Gastrocnemius medialis (tissue), 4 donors: ENCODE measurements around the gene VSIG4. TPM values are rescaled to one million over a fixed set of nuclear protein-coding genes. Genes with fewer than 3 reads are reported as not detected.
"Not testable (repeated sequence)": the region's sequence is repeated elsewhere in the genome, so short reads cannot be mapped to it uniquely, and the experiment has no call there.

Experiments used
- ATAC-seq, 2 donors: fragments of 150-250 bp; one replicate each; pipeline ENCODE4 v1.9.1; 2016
- DNase-seq, 2 donors: peaks; one replicate each; pipeline ENCODE4 v3.0.0-alpha.2; 2019
- H3K27ac ChIP-seq, 4 donors: fragments of 200-600 bp; sonication (generic); 1 replicate in 1 of 4; 2 replicates in 3 of 4; pipeline ENCODE4 v1.5.1; 2016 to 2018; ENCODE audit warnings: mild to moderate bottlenecking in 2 of 4, moderate library complexity in 1 of 4
- H3K27me3 ChIP-seq, 3 donors: fragments of 200-600 bp; sonication (generic) in 2 of 3; 1 replicate in 1 of 3; 2 replicates in 2 of 3; pipeline versions ENCODE4 v1.5.1 to v1.6.0; 2016 to 2019; ENCODE audit warnings: mild to moderate bottlenecking in 1 of 3, moderate library complexity in 1 of 3
- H3K36me3 ChIP-seq, 2 donors: fragments of 200-600 bp; sonication (generic) in 1 of 2; one replicate each; pipeline ENCODE4 v1.5.1; 2017 to 2018
- H3K4me1 ChIP-seq, 2 donors: fragments of 200-600 bp; sonication (generic) in 1 of 2; one replicate each; pipeline ENCODE4 v1.5.1; 2016 to 2017; ENCODE audit warnings: mild to moderate bottlenecking in 2 of 2
- H3K4me3 ChIP-seq, 4 donors: fragments of 200-600 bp; sonication (generic) in 3 of 4; 1 replicate in 1 of 4; 2 replicates in 3 of 4; pipeline ENCODE4 v1.5.1; 2016 to 2019; ENCODE audit warnings: mild to moderate bottlenecking in 2 of 4
- H3K9me3 ChIP-seq, 3 donors: fragments of 200-600 bp; sonication (generic) in 2 of 3; 1 replicate in 1 of 3; 2 replicates in 2 of 3; pipeline ENCODE4 v1.5.1; 2016 to 2019
- POLR2A ChIP-seq, 2 donors: fragments of 450-650 bp; IDR thresholded peaks; one replicate each; pipeline ENCODE4 v1.6.1; 2017; ENCODE audit warnings: antibody characterized with exemption in 2 of 2, mild to moderate bottlenecking in 2 of 2, moderate library complexity in 2 of 2
- in situ Hi-C, 4 donors: fragments of 200-750 bp; cut with MboI; loops; one replicate each; pipeline versions ENCODE4 v1.15.0 to v1.8.0; 2017; ENCODE audit warnings: low sequenced_read_pairs in 4 of 4
- intact Hi-C: fragments of 100-400 bp; cut with DNase I; formaldehyde crosslinking; loops from one replicate; pipeline ENCODE4 v1.15.1; 2023; ENCODE audit warnings: low total_unique reads
- total RNA-seq, 4 donors: library from RNA; depleted of rRNA; stranded (reverse); fragments of >200 nt; gene quantifications; one replicate each; pipeline versions ENCODE4 v1.1.0 to v1.2.3, GENCODE V29; 2016
- TF ChIP-seq, protein P1 (sequence below), 5 experiments: fragments of 450-650 bp in 3 of 5; fragments of 200-600 bp in 2 of 5; sonication (generic) in 2 of 5; IDR thresholded peaks in 4 of 5; conservative IDR thresholded peaks in 1 of 5; 1 replicate in 4 of 5; 2 replicates in 1 of 5; pipeline ENCODE4 v1.5.1; 2016 to 2019; ENCODE audit warnings: antibody characterized with exemption in 5 of 5, mild to moderate bottlenecking in 3 of 5, moderate library complexity in 3 of 5

The VSIG4 gene
- total RNA-seq, 4 donors from 2014 or later: 17.8 to 39.1 (median 28.4) TPM

DNA sequence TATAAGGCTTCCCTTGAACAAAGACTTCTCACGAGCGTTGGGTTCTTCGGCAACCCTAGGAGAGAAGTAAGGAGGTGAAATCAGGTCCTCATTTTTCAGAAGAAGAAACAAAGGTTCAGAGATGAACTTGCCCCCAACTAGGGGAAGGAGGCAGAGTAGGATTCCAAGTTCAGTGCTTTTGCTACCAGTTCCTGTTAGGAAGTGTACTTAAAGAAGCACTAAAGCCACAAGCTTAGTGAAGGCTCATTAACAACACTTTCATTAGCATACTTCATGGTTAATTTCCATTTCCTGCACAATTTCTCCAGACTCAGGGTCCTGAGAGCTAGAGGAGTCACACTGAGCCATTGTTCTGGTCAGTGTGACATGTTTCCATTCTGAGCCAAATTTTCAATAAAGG, 52.1 kb downstream of the VSIG4 start:
- in situ Hi-C loops: loop anchor here in 2 of 4 donors (25.0 kb wide), 1 partner anchor 401 kb away; no protein-coding TSS in a partner anchor
- TF ChIP-seq, protein P1, sequence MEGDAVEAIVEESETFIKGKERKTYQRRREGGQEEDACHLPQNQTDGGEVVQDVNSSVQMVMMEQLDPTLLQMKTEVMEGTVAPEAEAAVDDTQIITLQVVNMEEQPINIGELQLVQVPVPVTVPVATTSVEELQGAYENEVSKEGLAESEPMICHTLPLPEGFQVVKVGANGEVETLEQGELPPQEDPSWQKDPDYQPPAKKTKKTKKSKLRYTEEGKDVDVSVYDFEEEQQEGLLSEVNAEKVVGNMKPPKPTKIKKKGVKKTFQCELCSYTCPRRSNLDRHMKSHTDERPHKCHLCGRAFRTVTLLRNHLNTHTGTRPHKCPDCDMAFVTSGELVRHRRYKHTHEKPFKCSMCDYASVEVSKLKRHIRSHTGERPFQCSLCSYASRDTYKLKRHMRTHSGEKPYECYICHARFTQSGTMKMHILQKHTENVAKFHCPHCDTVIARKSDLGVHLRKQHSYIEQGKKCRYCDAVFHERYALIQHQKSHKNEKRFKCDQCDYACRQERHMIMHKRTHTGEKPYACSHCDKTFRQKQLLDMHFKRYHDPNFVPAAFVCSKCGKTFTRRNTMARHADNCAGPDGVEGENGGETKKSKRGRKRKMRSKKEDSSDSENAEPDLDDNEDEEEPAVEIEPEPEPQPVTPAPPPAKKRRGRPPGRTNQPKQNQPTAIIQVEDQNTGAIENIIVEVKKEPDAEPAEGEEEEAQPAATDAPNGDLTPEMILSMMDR (IDR thresholded peaks at IDR 0.05 in 4 of 5, conservative IDR thresholded peaks at IDR 0.05 in 1 of 5): no peak
- no peak for TF ChIP-seq POLR2A (IDR thresholded peaks at IDR 0.05)

DNA sequence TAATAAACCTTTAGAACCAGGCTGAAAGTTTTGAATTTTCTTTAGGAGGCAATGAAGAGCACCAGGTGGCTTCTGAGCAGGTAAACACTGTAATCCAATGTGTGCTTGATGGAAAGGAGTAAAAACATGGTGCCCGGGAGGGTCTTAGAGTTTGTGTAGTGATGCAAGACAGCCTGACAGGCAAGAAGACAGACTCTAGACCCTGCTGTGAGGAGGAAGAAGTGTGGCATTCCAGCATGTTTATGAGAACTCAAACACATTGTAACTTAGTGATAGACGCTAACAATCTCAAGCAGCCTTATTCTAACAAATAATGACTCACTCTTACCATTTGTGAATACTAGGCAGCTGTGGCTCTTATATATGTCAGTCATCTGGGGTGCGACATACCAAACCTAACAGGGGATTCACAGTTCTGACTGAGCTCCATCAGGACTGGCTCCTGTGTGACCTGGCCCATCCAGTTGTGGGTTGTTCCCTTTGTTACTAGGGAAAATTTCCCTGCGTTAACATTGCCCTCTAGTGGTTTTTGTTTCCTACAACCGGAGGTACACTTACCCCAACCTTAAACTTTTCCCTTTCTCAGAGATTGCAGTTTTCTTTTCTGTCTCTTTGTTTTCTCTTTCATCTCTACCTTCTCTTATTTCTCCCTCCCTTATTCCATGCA, 53.8 kb downstream of the VSIG4 start:
- H3K9me3 ChIP-seq: no peaks in the 10 kb centered on the region
- ATAC-seq: peak; percentile 56 to 60
- no peak for DNase-seq
- H3K4me3 ChIP-seq: no peak overlapping the region
- H3K36me3 ChIP-seq: no peaks in the 10 kb centered on the region
- in situ Hi-C loops (loop anchor here in 2 of 4 donors (25.0 kb wide), 1 partner anchor 399 kb away; no protein-coding TSS in a partner anchor), intact Hi-C loops (loop anchor here (1.0 kb wide), 2 partner anchors 391 to 404 kb away; no protein-coding TSS in a partner anchor)
- H3K27me3 ChIP-seq: no peaks in the 10 kb centered on the region
- no peak for TF ChIP-seq POLR2A (IDR thresholded peaks at IDR 0.05)
- TF ChIP-seq, protein P1 (IDR thresholded peaks at IDR 0.05 in 4 of 5, conservative IDR thresholded peaks at IDR 0.05 in 1 of 5): peak in 4 of 5 experiments; percentile 33 to 56 (median 42)
- no peak overlapping the region for H3K27ac ChIP-seq
- no peaks in the 10 kb centered on the region for H3K4me1 ChIP-seq

More for the DNA sequence above, 52.1 kb downstream of the VSIG4 start:
- DNase-seq (no peak), ATAC-seq (no peak)
- Histone ChIP-seq H3K36me3 (no peaks in the 10 kb centered on the region), H3K27me3 (no peaks in the 10 kb centered on the region), H3K27ac (no peak overlapping the region), H3K9me3 (no peaks in the 10 kb centered on the region), H3K4me1 (no peaks in the 10 kb centered on the region), H3K4me3 (no peak overlapping the region)
- intact Hi-C loops: no loop called here

DNA sequence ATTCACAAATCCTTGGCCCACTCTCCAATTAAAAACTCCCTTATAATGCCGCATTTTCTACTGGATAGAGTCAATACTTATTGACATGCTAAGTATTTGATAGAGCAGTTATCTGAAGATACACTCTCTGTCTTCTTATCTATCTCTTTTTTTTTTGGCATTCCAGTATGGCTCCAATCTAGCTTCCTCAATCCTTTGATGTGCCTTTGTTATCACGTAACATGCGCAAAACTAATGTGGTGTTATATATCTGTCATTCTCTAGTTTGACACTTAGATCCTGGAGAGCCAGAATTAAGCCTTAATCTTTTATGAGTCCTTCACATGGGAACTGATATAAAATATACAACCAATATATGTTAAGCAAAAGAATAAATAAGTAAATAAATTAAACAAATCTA, 54.7 kb downstream of the VSIG4 start:
- intact Hi-C loops (no loop called here), in situ Hi-C loops (loop anchor here in 2 of 4 donors (25.0 kb wide), 1 partner anchor 398 kb away; no protein-coding TSS in a partner anchor)
- DNase-seq (no peak), ATAC-seq (no peak)
- Histone ChIP-seq H3K36me3 (no peaks in the 10 kb centered on the region), H3K9me3 (no peaks in the 10 kb centered on the region), H3K4me1 (no peaks in the 10 kb centered on the region), H3K4me3 (no peak overlapping the region), H3K27me3 (no peaks in the 10 kb centered on the region), H3K27ac (no peak overlapping the region)
- TF ChIP-seq, protein P1 (IDR thresholded peaks at IDR 0.05 in 4 of 5, conservative IDR thresholded peaks at IDR 0.05 in 1 of 5): no peak
- TF ChIP-seq POLR2A (IDR thresholded peaks at IDR 0.05): no peak

DNA sequence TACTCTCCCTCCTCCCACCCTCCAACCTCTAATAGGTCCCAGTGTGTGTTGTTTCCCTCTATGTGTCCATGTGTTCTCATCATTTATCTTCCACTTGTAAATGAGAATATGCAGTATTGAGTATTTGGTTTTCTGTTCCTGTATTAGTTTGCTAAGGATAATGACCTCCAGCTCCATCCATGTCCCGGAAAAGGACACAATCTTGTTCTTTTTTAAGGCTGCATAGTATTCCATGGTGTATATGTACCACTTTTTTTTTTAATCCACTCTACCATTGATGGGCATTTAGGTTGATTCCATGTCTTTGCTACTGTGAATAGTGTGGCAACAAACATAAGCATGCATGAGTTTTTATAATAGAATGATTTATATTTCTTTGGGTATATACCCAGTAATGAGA, 62.7 kb downstream of the VSIG4 start:
- H3K27me3 ChIP-seq, H3K36me3 ChIP-seq, H3K9me3 ChIP-seq, intact Hi-C loops, DNase-seq, H3K27ac ChIP-seq, H3K4me1 ChIP-seq, H3K4me3 ChIP-seq, ATAC-seq: not testable (repeated sequence)
- in situ Hi-C loops: loop anchor here in 2 of 4 donors (25.0 kb wide), 1 partner anchor 390 kb away; no protein-coding TSS in a partner anchor

DNA sequence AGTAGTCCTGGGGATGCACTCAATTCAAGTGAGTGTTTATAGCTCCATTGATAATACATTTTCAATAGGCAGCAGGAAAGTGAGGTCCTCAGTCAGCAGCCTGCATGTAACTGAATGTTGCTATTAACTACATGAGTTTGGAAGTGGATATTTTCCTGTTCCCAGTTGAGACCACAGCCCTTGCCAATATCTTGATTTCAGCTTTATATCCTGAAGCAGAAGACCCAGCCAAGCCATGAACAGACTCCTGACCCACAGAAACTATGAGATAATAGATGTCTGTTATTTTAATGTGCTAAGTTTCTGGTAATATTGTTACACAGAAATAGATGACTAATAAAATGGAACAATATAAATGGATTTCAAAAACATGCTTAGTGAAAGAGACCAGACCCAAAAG, 63.7 kb downstream of the VSIG4 start:
- ATAC-seq (no peak), DNase-seq (no peak)
- TF ChIP-seq, protein P1 (IDR thresholded peaks at IDR 0.05 in 4 of 5, conservative IDR thresholded peaks at IDR 0.05 in 1 of 5): no peak
- no peak for TF ChIP-seq POLR2A (IDR thresholded peaks at IDR 0.05)
- no peaks in the 10 kb centered on the region for H3K9me3 ChIP-seq
- no peak overlapping the region for H3K27ac ChIP-seq
- in situ Hi-C loops (loop anchor here in 2 of 4 donors (25.0 kb wide), 1 partner anchor 389 kb away; no protein-coding TSS in a partner anchor), intact Hi-C loops (no loop called here)
- no peaks in the 10 kb centered on the region for H3K4me1 ChIP-seq
- H3K27me3 ChIP-seq: peaks cover 0 to 5% (median 0%) of the 10 kb centered on the region in 3 donors
- no peak overlapping the region for H3K4me3 ChIP-seq
- no peaks in the 10 kb centered on the region for H3K36me3 ChIP-seq

DNA sequence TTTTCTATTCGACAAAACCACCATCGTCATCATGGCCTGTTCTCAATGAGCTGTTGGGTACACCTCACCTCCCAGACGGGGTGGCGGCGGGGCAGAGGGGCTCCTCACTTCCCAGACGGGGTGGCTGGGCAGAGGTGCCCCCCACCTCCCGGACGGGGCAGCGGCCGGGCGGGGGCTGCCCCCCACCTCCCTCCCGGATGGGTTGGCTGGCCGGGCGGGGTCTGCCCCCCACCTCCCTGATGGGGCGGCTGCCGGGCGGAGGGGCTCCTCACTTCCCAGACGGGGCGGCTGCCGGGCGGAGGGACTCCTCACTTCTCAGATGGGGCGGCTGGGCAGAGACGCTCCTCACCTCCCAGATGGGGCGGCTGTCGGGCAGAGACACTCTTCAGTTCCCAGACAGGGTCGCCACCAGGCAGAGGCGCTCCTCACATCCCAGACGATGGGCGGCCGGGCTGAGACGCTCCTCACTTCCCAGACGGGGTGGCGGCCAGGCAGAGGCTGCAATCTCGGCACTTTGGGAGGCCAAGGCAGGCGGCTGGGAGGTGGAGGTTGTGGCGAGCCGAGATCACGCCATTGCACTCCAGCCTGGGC, 64.6 kb downstream of the VSIG4 start:
- H3K36me3 ChIP-seq, DNase-seq, intact Hi-C loops, H3K4me1 ChIP-seq, H3K9me3 ChIP-seq, H3K4me3 ChIP-seq, H3K27me3 ChIP-seq, H3K27ac ChIP-seq, ATAC-seq: not testable (repeated sequence)
- in situ Hi-C loops: loop anchor here in 2 of 4 donors (25.0 kb wide), 1 partner anchor 388 kb away; no protein-coding TSS in a partner anchor
